HepG2 (cell line): ENCODE data around the gene SRSF2. TPM values are rescaled to one million over a fixed set of nuclear protein-coding genes. Genes with fewer than 3 reads are reported as not detected.
"Not testable (repeated sequence)": the region's sequence is repeated elsewhere in the genome, so short reads cannot be mapped to it uniquely, and the experiment has no call there.

Experiments used
- ATAC-seq: fragments of 200-7000 bp; cut with Tn5 transposase; 3 replicates; pipeline ENCODE4 v1.9.1; 2020; ENCODE audit warnings: mild to moderate bottlenecking, moderate library complexity
- BruUV-seq: library from RNA; stranded (reverse); fragments of 400-500 nt; replicated peaks from 2 replicates; lab custom pipeline; 2021; lab: Mats Ljungman, UMichigan
- CTCF ChIA-PET: fragments of 300-600 bp; formaldehyde crosslinking; extraction: SDS; loops from one replicate; lab custom pipeline; 2021; ENCODE audit warnings: low total read pairs, inconsistent platforms, low intra/inter-chr PET ratio; lab: Yijun Ruan, JAX
- POLR2A ChIA-PET: fragments of 350-600 bp; sonication (Branson Sonifier 250); formaldehyde crosslinking; loops from one replicate; lab custom pipeline; 2020; ENCODE audit warnings: antibody characterized with exemption, inconsistent platforms; lab: Yijun Ruan, JAX
- DNase-seq: peaks from one replicate; pipeline ENCODE4 v3.0.0-alpha.2; 2015; ENCODE audit warnings: low spot score
- FAIRE-seq: peaks from 3 replicates; lab custom pipeline; 2011; peaks lifted over from hg19 to GRCh38; lab: Jason Lieb, UNC
- H2AFZ ChIP-seq: one replicate; pipeline ENCODE4 v1.6.1; 2011; ENCODE audit warnings: low read length, inconsistent platforms
- H3K27ac ChIP-seq: fragments of 300-600 bp; 3 replicates; pipeline ENCODE4 v1.8.0; 2011; ENCODE audit warnings: mixed run types, mild to moderate bottlenecking, mixed read lengths, low read length, inconsistent platforms; ENCODE audit not compliant: insufficient read depth; ENCODE audit errors: extremely low read length
- H3K27me3 ChIP-seq, 2 experiments: fragments of 200-600 bp in 1 of 2; 2 replicates in 1 of 2; 3 replicates in 1 of 2; pipeline versions ENCODE4 v1.6.0 to v1.8.0; 2011; ENCODE audit warnings: low read length in 2 of 2, mild to moderate bottlenecking in 2 of 2, moderate library complexity in 2 of 2, inconsistent platforms in 1 of 2; ENCODE audit not compliant: insufficient read depth in 2 of 2, control insufficient read depth in 1 of 2
- H3K36me3 ChIP-seq, 2 experiments: fragments of 200-600 bp in 1 of 2; replicated peaks in 1 of 2; 2 replicates in 1 of 2; 3 replicates in 1 of 2; pipeline versions ENCODE4 v1.5.1 to v1.8.0; 2011; ENCODE audit warnings: low read length in 2 of 2, inconsistent platforms in 1 of 2; ENCODE audit not compliant: insufficient read depth in 2 of 2, control insufficient read depth in 1 of 2
- H3K4me1 ChIP-seq: 2 replicates; pipeline ENCODE4 v1.5.1; 2012; ENCODE audit warnings: low read length, inconsistent platforms; ENCODE audit not compliant: insufficient read depth
- H3K4me2 ChIP-seq: 2 replicates; pipeline ENCODE4 v1.6.0; 2011; ENCODE audit warnings: low read depth, low read length, inconsistent platforms
- H3K4me3 ChIP-seq, 3 experiments: fragments of 200-600 bp in 1 of 3; sonication (generic), shearing (Covaris generic) in 1 of 3; replicated peaks in 1 of 3; 2 replicates each; pipeline ENCODE4 v1.5.1; 2011 to 2016; ENCODE audit warnings: low read length in 3 of 3, inconsistent platforms in 2 of 3, low read depth in 2 of 3, mild to moderate bottlenecking in 2 of 3, control low read depth in 1 of 3, mixed read lengths in 1 of 3; ENCODE audit not compliant: insufficient read depth in 1 of 3
- H3K79me2 ChIP-seq: one replicate; pipeline ENCODE4 v1.6.1; 2011; ENCODE audit warnings: low read length, inconsistent platforms; ENCODE audit not compliant: insufficient read depth
- H3K9ac ChIP-seq: 2 replicates; pipeline ENCODE4 v1.6.0; 2011; ENCODE audit warnings: mild to moderate bottlenecking, low read depth, low read length, inconsistent platforms; ENCODE audit not compliant: insufficient read depth
- H3K9me3 ChIP-seq: 2 replicates; pipeline ENCODE4 v1.5.1; 2012; ENCODE audit warnings: mild to moderate bottlenecking, low read length
- H4K20me1 ChIP-seq: 2 replicates; pipeline ENCODE4 v1.6.0; 2011; ENCODE audit warnings: inconsistent platforms, mild to moderate bottlenecking, low read length, moderate library complexity; ENCODE audit not compliant: insufficient read depth
- HOXA3 ChIP-seq: sonication (generic); formaldehyde crosslinking; IDR thresholded peaks from 2 replicates; pipeline ENCODE4 v1.5.0; 2020; ENCODE audit warnings: missing genetic modification reagents
- SRSF4 ChIP-seq: fragments of 200-400 bp; formaldehyde crosslinking; IDR thresholded peaks from one replicate; pipeline ENCODE4 v1.6.1; 2018; ENCODE audit warnings: mild to moderate bottlenecking, low read depth, low read length, moderate library complexity; ENCODE audit not compliant: poor library complexity, severe bottlenecking
- ZNF121 ChIP-seq: sonication (generic); formaldehyde crosslinking; IDR thresholded peaks from 2 replicates; pipeline ENCODE4 v1.5.0; 2020; ENCODE audit warnings: mild to moderate bottlenecking, missing genetic modification reagents
- WGBS: methylation state at CpG from one replicate; pipeline ENCODE4 v1.1.6; 2017; ENCODE audit warnings: low lambda C conversion rate; 5-methylcytosine and 5-hydroxymethylcytosine counted together
- in situ Hi-C: cut with HindIII; loops from 2 replicates; pipeline ENCODE4 v1.10.0; 2017; ENCODE audit warnings: low pct_unique_long_range_greater_than_20kb; ENCODE audit not compliant: extremely low pct_ligation_motif_present
- intact Hi-C: fragments of 100-400 bp; cut with micrococcal nuclease; formaldehyde crosslinking; loops from one replicate; pipeline ENCODE4 v1.10.0; 2022; ENCODE audit not compliant: unreplicated experiment
- polyA plus RNA-seq, 8 experiments: library from polyadenylated mRNA; depleted of rRNA in 3 of 8; stranded (reverse) in 7 of 8; unstranded in 1 of 8; fragments of >200 nt; fragmentation: Illumina TruSeq in 4 of 8; extraction: Trizol in 4 of 8; gene quantifications; 2 replicates each; pipeline versions ENCODE4 v1.2.1 to v1.2.3, GENCODE V29; 2011 to 2016; ENCODE audit warnings: low read depth in 4 of 8, missing spikeins in 1 of 8, mixed read lengths in 1 of 8; ENCODE audit not compliant: insufficient read depth in 1 of 8
- total RNA-seq, 5 experiments: library from RNA; depleted of rRNA; stranded (reverse); fragments of >200 nt; fragmentation: Illumina TruSeq; extraction: Trizol; gene quantifications; 2 replicates each; pipeline ENCODE4 v1.2.3, GENCODE V29; 2016; ENCODE audit warnings: low read depth in 1 of 5
- TF ChIP-seq, protein P1 (sequence below): sonication (generic); formaldehyde crosslinking; IDR thresholded peaks from one replicate; pipeline ENCODE4 v1.5.1; 2020; ENCODE audit warnings: mild to moderate bottlenecking, missing genetic modification reagents; ENCODE audit errors: not compliant biosample characterization

Gene SRSF2
- total and polyA plus RNA-seq, 2 of the 13 experiments (the other 11 are each of a cell fraction or from before 2014, with no cell fraction given), result 306 to 319 TPM

DNA sequence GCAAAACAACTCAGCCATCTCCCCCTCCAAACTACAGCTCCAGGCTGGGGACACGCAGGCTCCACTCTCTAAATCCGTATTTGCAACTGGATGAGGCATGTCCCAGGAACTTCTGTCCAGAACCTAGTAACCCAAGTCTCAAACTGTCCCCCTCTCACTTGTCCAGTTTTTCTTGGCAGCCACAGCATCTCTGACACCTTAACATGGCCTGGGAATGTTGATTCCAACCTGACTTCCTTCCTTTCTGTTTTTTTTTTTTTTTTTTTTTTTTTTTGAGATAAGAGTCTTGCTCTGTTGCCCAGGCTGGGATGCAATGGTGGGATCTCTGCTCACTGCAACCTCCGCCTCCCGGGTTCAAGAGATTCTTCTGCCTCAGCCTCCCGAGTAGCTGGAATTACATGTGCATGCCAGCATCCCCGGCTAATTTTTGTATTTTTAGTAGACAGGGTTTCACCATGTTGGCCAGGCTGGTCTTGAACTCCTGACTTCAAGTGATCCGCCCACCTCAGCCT lies 38.6 kb downstream of the SRSF2 start:
- ATAC-seq, H3K4me2 ChIP-seq, H3K27ac ChIP-seq, DNase-seq, H3K4me3 ChIP-seq, FAIRE-seq, H3K27me3 ChIP-seq, intact Hi-C loops, H3K9me3 ChIP-seq, H4K20me1 ChIP-seq, H2AFZ ChIP-seq, H3K9ac ChIP-seq, H3K36me3 ChIP-seq, in situ Hi-C loops, CTCF ChIA-PET, BruUV-seq: not testable (repeated sequence)
- 95% methylated on average over 7 of the region's 7 CpGs for WGBS
- peaks cover 90% of the 10 kb centered on the region for H3K4me1 ChIP-seq
- POLR2A ChIA-PET, result interaction anchor here (1.8 kb wide), 1 partner anchor 10 kb away, joined by 5 read pairs; no protein-coding TSS in a partner anchor
- H3K79me2 ChIP-seq, result peaks cover 12% of the 10 kb centered on the region
- peak; percentile 29; the same call in 1 of the 2 replicates for TF ChIP-seq ZNF121 (CRISPR knock-in tag)
- TF ChIP-seq HOXA3, result 0 out of 2 replicates have a peak, but pooled peaks have one; percentile 17

DNA sequence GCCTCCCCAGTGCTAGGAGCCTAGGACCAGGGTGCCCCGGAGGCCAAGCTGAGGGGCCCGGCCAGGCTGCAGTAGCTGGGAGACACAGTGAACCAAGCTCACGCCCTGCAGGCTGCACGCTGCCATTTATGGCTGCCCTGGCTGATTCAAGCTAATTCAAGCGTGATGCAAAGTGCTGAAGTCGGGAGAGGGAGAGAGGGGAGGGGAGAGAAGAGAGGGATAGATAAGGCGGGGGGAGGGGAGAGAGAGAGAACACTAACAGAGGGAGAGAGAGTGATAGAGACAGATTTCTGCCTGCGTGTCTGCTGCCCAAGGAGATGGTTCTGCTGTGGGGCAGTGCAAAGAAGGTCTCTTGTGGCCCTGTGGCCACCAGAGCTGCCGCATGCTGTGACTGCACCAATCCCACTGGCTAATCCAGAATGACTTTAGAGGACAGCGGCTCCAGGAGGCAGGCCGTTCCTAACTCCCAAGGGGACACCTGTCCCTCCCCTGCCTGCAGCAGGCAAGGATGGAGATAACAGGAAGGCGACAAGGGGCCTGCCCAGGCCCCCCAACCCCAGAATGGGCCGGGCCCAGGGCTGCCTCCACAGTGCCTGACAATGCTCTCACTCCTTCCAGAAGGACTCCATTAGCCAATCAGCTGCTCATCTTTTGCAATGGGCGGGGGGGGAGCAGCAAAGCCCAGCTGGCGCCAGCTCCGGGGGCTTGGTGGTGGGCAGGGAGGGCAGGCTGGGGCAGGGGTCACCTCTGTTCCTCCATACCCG lies 39.2 kb downstream of the SRSF2 start:
- no peaks in the 10 kb centered on the region for H3K27me3 ChIP-seq
- FAIRE-seq (no peak), DNase-seq (no peak), ATAC-seq (no peak)
- no peaks in the 10 kb centered on the region for H3K36me3 ChIP-seq
- peaks cover 12% of the 10 kb centered on the region for H3K79me2 ChIP-seq
- H2AFZ ChIP-seq, result no peak overlapping the region
- intact Hi-C loops, result no loop called here
- no TSS peak for BruUV-seq
- ChIA-PET CTCF (no interaction called here), POLR2A (interaction anchor here (0.7 to 1.8 kb wide), 5 partner anchors 9 to 35 kb away, joined by 3 to 5 read pairs (median 3); no protein-coding TSS in a partner anchor)
- peaks cover 91% of the 10 kb centered on the region for H3K4me1 ChIP-seq
- no peak overlapping the region for H3K4me3 ChIP-seq
- H3K9ac ChIP-seq, result no peak overlapping the region
- H3K27ac ChIP-seq, result no peak overlapping the region
- no peaks in the 10 kb centered on the region for H3K9me3 ChIP-seq
- in situ Hi-C loops, result no loop called here
- no peak overlapping the region for H3K4me2 ChIP-seq
- 88% methylated on average over 14 of the region's 17 CpGs for WGBS
- peaks cover 3% of the 10 kb centered on the region; the same call in 1 of the 2 replicates for H4K20me1 ChIP-seq
- TF ChIP-seq SRSF4, result no peak
- TF ChIP-seq, protein P1, sequence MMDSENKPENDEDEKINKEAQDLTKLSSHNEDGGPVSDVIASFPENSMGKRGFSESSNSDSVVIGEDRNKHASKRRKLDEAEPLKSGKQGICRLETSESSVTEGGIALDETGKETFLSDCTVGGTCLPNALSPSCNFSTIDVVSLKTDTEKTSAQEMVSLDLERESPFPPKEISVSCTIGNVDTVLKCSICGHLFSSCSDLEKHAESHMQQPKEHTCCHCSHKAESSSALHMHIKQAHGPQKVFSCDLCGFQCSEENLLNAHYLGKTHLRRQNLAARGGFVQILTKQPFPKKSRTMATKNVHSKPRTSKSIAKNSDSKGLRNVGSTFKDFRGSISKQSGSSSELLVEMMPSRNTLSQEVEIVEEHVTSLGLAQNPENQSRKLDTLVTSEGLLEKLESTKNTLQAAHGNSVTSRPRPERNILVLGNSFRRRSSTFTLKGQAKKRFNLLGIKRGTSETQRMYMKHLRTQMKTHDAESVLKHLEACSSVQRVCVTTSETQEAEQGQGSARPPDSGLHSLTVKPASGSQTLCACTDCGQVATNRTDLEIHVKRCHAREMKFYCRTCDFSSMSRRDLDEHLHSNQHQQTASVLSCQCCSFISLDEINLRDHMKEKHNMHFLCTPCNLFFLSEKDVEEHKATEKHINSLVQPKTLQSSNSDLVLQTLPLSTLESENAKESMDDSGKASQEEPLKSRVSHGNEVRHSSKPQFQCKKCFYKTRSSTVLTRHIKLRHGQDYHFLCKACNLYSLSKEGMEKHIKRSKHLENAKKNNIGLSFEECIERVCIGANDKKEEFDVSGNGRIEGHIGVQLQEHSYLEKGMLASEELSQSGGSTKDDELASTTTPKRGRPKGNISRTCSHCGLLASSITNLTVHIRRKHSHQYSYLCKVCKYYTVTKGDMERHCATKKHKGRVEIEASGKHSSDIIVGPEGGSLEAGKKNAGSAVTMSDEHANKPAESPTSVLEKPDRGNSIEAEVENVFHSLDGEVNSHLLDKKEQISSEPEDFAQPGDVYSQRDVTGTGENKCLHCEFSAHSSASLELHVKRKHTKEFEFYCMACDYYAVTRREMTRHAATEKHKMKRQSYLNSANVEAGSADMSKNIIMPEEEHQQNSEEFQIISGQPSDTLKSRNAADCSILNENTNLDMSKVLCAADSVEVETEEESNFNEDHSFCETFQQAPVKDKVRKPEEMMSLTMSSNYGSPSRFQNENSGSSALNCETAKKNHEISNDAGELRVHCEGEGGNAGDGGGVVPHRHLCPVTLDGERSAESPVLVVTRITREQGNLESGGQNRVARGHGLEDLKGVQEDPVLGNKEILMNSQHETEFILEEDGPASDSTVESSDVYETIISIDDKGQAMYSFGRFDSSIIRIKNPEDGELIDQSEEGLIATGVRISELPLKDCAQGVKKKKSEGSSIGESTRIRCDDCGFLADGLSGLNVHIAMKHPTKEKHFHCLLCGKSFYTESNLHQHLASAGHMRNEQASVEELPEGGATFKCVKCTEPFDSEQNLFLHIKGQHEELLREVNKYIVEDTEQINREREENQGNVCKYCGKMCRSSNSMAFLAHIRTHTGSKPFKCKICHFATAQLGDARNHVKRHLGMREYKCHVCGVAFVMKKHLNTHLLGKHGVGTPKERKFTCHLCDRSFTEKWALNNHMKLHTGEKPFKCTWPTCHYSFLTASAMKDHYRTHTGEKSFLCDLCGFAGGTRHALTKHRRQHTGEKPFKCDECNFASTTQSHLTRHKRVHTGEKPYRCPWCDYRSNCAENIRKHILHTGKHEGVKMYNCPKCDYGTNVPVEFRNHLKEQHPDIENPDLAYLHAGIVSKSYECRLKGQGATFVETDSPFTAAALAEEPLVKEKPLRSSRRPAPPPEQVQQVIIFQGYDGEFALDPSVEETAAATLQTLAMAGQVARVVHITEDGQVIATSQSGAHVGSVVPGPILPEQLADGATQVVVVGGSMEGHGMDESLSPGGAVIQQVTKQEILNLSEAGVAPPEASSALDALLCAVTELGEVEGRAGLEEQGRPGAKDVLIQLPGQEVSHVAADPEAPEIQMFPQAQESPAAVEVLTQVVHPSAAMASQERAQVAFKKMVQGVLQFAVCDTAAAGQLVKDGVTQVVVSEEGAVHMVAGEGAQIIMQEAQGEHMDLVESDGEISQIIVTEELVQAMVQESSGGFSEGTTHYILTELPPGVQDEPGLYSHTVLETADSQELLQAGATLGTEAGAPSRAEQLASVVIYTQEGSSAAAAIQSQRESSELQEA, result no peak
